HTERT RPE-1 (cell line): ENCODE measurements around the gene CLK4.

Experiments
- in situ Hi-C: fragments of 300-500 bp; cut with MboI; formaldehyde crosslinking; loops from 4 replicates; pipeline ENCODE4 v1.14.3; 2020; ENCODE audit warnings: low sequenced_read_pairs

The CLK4 gene

GRCh38 chr5:178637356-178638074 lies 10.7 kb upstream of the CLK4 start:
- in situ Hi-C loops = no loop called here

- in situ Hi-C loops = no loop called here
Measured at GRCh38 chr5:178632285-178632684, 5.4 kb upstream of the CLK4 start.

GRCh38 chr5:178630951-178631350 lies 4.1 kb upstream of the CLK4 start:
- in situ Hi-C loops = no loop called here

GRCh38 chr5:178630475-178630930 lies 3.7 kb upstream of the CLK4 start:
- in situ Hi-C loops = no loop called here

GRCh38 chr5:178627259-178627598 lies 379 bp upstream of the CLK4 start:
- in situ Hi-C loops = no loop called here

GRCh38 chr5:178625679-178626483 lies 969 bp downstream of the CLK4 start:
- in situ Hi-C loops = no loop called here

GRCh38 chr5:178624631-178625546 lies 2.0 kb downstream of the CLK4 start:
- in situ Hi-C loops = no loop called here

GRCh38 chr5:178622679-178623247 lies 4.1 kb downstream of the CLK4 start:
- in situ Hi-C loops = no loop called here

- in situ Hi-C loops = no loop called here
Measured at GRCh38 chr5:178619390-178619789, 7.5 kb downstream of the CLK4 start.

GRCh38 chr5:178612299-178612698 lies 14.6 kb downstream of the CLK4 start:
- in situ Hi-C loops = no loop called here

- in situ Hi-C loops = no loop called here
Measured at GRCh38 chr5:178606269-178606668, 20.6 kb downstream of the CLK4 start.

- in situ Hi-C loops = no loop called here
Measured at GRCh38 chr5:178605788-178606187, 21.1 kb downstream of the CLK4 start.

- in situ Hi-C loops = no loop called here
Measured at GRCh38 chr5:178602752-178603151, 24.1 kb downstream of the CLK4 start.

- in situ Hi-C loops = no loop called here
Measured at GRCh38 chr5:178595750-178596149, 31.1 kb downstream of the CLK4 start.

GRCh38 chr5:178595150-178595549 lies 31.7 kb downstream of the CLK4 start:
- in situ Hi-C loops = no loop called here

GRCh38 chr5:178590924-178591423 lies 35.9 kb downstream of the CLK4 start:
- in situ Hi-C loops = no loop called here

GRCh38 chr5:178590141-178590923 lies 36.5 kb downstream of the CLK4 start, which contains the start of gene COL23A1:
Gene COL23A1, minus strand, starts transcription at chr5:178590393.
- in situ Hi-C loops = no loop called here

- in situ Hi-C loops = no loop called here
Measured at GRCh38 chr5:178589180-178590140, 37.4 kb downstream of the CLK4 start.

GRCh38 chr5:178588769-178589168 lies 38.1 kb downstream of the CLK4 start:
- in situ Hi-C loops = no loop called here
